LNCaP clone FGC (cell line): Measurements from ENCODE around the gene ARHGEF12.
A peak's percentile ranks its signal among the peaks of the same experiment; 100 is the strongest.

Source experiments
- DNase-seq: peaks from one replicate; pipeline ENCODE4 v3.0.0-alpha.2; 2011; ENCODE audit warnings: low read depth
- H3K4me3 ChIP-seq: 2 replicates; pipeline ENCODE4 v1.5.1; 2011; ENCODE audit warnings: mild to moderate bottlenecking, low read depth, low read length, control low read depth
- CTCF ChIP-seq: IDR thresholded peaks from 2 replicates; pipeline ENCODE4 v1.5.1; 2012; ENCODE audit warnings: mild to moderate bottlenecking; ENCODE audit not compliant: control insufficient read depth, insufficient read depth; ENCODE audit errors: extremely low read depth

ARHGEF12 gene

DNA sequence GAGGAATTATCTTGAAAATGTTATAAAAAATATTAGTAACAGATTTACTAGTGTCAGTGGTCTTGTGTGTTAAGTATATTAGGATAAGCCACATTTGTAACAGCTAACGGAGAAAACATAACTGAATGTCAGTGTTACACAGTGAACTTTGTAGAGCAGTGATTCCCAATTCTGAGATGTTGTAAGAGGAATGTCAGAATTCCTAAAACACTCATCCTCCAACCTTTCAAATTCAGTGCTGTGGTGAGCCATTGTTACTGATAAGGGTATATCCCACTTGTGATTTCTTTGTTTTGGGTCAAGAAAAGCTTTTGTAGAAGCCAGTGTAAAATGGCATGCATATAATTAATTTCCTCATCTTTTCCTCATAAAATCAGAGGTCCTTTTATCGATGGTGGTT, 61.9 kb downstream of the ARHGEF12 start:
- DNase-seq = no peak
- no peak overlapping the region for H3K4me3 ChIP-seq
- no peak for TF ChIP-seq CTCF

DNA sequence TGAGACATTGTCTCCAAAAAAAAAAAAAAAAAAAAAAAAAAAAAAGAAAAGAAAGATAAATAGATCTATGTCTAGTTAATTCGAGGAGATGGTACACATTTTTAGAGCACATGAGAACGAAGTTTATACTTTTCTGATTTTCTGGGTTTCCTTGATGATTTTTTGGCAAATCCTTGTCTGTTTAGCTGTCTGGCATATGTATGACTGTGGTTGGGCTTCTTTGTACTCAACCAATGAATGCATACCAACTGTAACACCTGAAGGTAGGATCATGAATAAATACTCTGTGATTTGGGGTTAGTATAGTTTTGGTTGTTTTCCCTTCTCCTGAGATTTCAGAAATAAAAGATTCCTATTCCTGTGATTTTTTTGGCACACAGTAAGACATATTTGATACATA, 63.1 kb downstream of the ARHGEF12 start:
- H3K4me3 ChIP-seq = no peak overlapping the region
- no peak for TF ChIP-seq CTCF
- no peak for DNase-seq

- no peak for TF ChIP-seq CTCF
- DNase-seq = peak; percentile 66
- H3K4me3 ChIP-seq = peak overlapping the region; percentile 41
These were observed 64.6 kb downstream of the ARHGEF12 start for GRCh38 chr11:120400564-120401364.

DNA sequence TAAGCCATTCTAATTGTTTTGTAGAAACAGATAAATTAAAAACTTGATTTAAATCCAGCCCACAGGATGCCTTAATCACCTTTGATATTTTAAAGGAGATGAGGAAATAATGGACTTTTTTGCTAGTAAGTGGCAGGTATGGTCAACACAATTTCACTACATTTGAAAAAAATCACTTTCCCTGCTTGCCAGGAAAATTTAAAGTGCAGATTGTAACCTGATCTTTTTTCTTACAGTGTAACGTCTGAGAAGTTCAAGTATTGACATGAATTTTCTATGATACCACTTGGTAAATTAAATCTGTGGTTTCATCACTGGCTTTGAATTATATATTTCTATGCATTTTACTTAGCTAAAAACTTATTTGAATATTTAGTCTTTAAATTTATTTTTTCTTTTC, 65.3 kb downstream of the ARHGEF12 start:
- TF ChIP-seq CTCF = no peak
- no peak for DNase-seq
- H3K4me3 ChIP-seq = peak overlapping the region; percentile 41

DNA sequence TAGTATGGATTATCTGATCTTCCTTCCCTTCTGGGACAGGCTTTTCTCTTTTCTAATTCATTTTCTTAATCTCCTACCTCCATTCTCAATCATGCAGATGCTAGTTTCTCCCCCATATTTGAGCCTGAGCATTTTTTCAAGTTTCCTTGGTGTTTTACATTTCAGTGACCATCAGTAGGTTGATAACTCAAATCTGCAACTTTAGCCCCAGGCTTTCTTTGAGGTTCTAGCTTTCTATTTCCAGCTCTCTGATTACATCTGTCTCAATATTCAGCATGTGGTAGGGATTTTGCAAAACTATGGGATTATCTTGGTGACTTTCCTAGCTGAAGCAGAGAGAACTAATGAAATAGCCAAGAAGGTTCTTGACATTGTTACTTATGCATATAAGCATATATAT, 67.8 kb downstream of the ARHGEF12 start:
- no peak overlapping the region for H3K4me3 ChIP-seq
- DNase-seq = no peak

DNA sequence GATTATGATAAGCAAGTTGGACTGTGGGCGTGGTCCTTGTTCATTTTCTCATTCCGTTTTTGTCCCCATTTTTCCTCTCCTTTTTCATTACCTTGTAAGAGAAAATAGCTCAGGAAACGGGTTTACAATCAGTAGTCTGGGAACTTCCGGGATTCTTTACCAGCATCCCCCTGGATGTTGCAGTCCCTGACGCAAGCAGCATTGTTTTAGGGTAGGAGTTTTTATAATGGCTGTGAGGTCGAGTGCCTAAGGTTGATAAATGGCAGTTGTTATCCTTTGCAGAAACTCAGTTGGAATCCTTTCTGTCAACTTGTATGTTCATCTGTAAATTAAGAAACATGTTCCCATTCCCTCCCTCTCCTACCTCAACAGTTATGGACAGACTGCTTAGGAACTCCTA, 68.3 kb downstream of the ARHGEF12 start:
- no peak for DNase-seq
- no peak for TF ChIP-seq CTCF
- H3K4me3 ChIP-seq = no peak overlapping the region

More for the DNA sequence above, 67.8 kb downstream of the ARHGEF12 start:
- no peak for TF ChIP-seq CTCF

DNA sequence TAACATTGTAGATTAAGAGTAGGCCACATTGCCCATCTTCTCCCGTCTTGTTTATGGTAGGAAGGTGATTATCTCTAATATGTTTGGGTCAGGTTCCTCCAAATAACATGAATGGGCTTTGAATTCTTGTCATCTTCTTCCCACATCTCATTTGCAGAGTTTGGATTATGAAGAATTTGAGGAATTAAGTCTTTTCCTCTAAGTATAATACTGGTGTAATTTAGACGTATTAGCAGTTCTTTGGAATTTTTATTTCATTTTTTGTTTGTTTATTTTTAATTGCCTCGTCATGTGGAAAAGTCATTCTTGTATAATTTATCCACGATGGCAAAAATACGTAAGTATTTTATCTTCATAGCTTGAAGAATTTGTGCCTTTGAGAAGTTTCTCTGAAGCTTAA, 73.4 kb downstream of the ARHGEF12 start:
- no peak overlapping the region for H3K4me3 ChIP-seq
- no peak for DNase-seq
- no peak for TF ChIP-seq CTCF
